HepG2 (cell line): ENCODE data around the gene FSIP1. TPM values are rescaled to one million over a fixed set of nuclear protein-coding genes. Genes with fewer than 3 reads are reported as not detected.

Source experiments
- ATAC-seq: fragments of 200-7000 bp; cut with Tn5 transposase; 3 replicates; pipeline ENCODE4 v1.9.1; 2020; ENCODE audit warnings: mild to moderate bottlenecking, moderate library complexity
- BruUV-seq: library from RNA; stranded (reverse); fragments of 400-500 nt; replicated peaks from 2 replicates; lab custom pipeline; 2021; lab: Mats Ljungman, UMichigan
- CTCF ChIA-PET: fragments of 300-600 bp; formaldehyde crosslinking; extraction: SDS; loops from one replicate; lab custom pipeline; 2021; ENCODE audit warnings: low total read pairs, inconsistent platforms, low intra/inter-chr PET ratio; lab: Yijun Ruan, JAX
- POLR2A ChIA-PET: fragments of 350-600 bp; sonication (Branson Sonifier 250); formaldehyde crosslinking; loops from one replicate; lab custom pipeline; 2020; ENCODE audit warnings: antibody characterized with exemption, inconsistent platforms; lab: Yijun Ruan, JAX
- DNase-seq: peaks from one replicate; pipeline ENCODE4 v3.0.0-alpha.2; 2015; ENCODE audit warnings: low spot score
- FAIRE-seq: peaks from 3 replicates; lab custom pipeline; 2011; peaks lifted over from hg19 to GRCh38; lab: Jason Lieb, UNC
- H2AFZ ChIP-seq: one replicate; pipeline ENCODE4 v1.6.1; 2011; ENCODE audit warnings: low read length, inconsistent platforms
- H3K27ac ChIP-seq: fragments of 300-600 bp; 3 replicates; pipeline ENCODE4 v1.8.0; 2011; ENCODE audit warnings: mixed run types, mild to moderate bottlenecking, mixed read lengths, low read length, inconsistent platforms; ENCODE audit not compliant: insufficient read depth; ENCODE audit errors: extremely low read length
- H3K27me3 ChIP-seq, 2 experiments: fragments of 200-600 bp in 1 of 2; 2 replicates in 1 of 2; 3 replicates in 1 of 2; pipeline versions ENCODE4 v1.6.0 to v1.8.0; 2011; ENCODE audit warnings: low read length in 2 of 2, mild to moderate bottlenecking in 2 of 2, moderate library complexity in 2 of 2, inconsistent platforms in 1 of 2; ENCODE audit not compliant: insufficient read depth in 2 of 2, control insufficient read depth in 1 of 2
- H3K36me3 ChIP-seq, 2 experiments: fragments of 200-600 bp in 1 of 2; replicated peaks in 1 of 2; 2 replicates in 1 of 2; 3 replicates in 1 of 2; pipeline versions ENCODE4 v1.5.1 to v1.8.0; 2011; ENCODE audit warnings: low read length in 2 of 2, inconsistent platforms in 1 of 2; ENCODE audit not compliant: insufficient read depth in 2 of 2, control insufficient read depth in 1 of 2
- H3K4me1 ChIP-seq: 2 replicates; pipeline ENCODE4 v1.5.1; 2012; ENCODE audit warnings: low read length, inconsistent platforms; ENCODE audit not compliant: insufficient read depth
- H3K4me2 ChIP-seq: 2 replicates; pipeline ENCODE4 v1.6.0; 2011; ENCODE audit warnings: low read depth, low read length, inconsistent platforms
- H3K4me3 ChIP-seq, 3 experiments: fragments of 200-600 bp in 1 of 3; sonication (generic), shearing (Covaris generic) in 1 of 3; replicated peaks in 1 of 3; 2 replicates each; pipeline ENCODE4 v1.5.1; 2011 to 2016; ENCODE audit warnings: low read length in 3 of 3, inconsistent platforms in 2 of 3, low read depth in 2 of 3, mild to moderate bottlenecking in 2 of 3, control low read depth in 1 of 3, mixed read lengths in 1 of 3; ENCODE audit not compliant: insufficient read depth in 1 of 3
- H3K79me2 ChIP-seq: one replicate; pipeline ENCODE4 v1.6.1; 2011; ENCODE audit warnings: low read length, inconsistent platforms; ENCODE audit not compliant: insufficient read depth
- H3K9ac ChIP-seq: 2 replicates; pipeline ENCODE4 v1.6.0; 2011; ENCODE audit warnings: mild to moderate bottlenecking, low read depth, low read length, inconsistent platforms; ENCODE audit not compliant: insufficient read depth
- H3K9me3 ChIP-seq: 2 replicates; pipeline ENCODE4 v1.5.1; 2012; ENCODE audit warnings: mild to moderate bottlenecking, low read length
- H4K20me1 ChIP-seq: 2 replicates; pipeline ENCODE4 v1.6.0; 2011; ENCODE audit warnings: inconsistent platforms, mild to moderate bottlenecking, low read length, moderate library complexity; ENCODE audit not compliant: insufficient read depth
- FOXJ3 ChIP-seq: sonication (generic); formaldehyde crosslinking; IDR thresholded peaks from 2 replicates; pipeline ENCODE4 v1.4.0; 2020; ENCODE audit warnings: missing genetic modification reagents, mild to moderate bottlenecking, borderline replicate concordance
- HDAC6 ChIP-seq: fragments of 200-600 bp; sonication (generic); IDR thresholded peaks from 2 replicates; pipeline ENCODE4 v1.7.0; 2017; ENCODE audit warnings: mild to moderate bottlenecking, antibody characterized with exemption, low read length, low read depth
- ISX ChIP-seq: sonication (generic); formaldehyde crosslinking; conservative IDR thresholded peaks from 2 replicates; pipeline ENCODE4 v1.5.0; 2020; ENCODE audit warnings: missing genetic modification reagents
- KMT2A ChIP-seq: sonication (generic); formaldehyde crosslinking; IDR thresholded peaks from 2 replicates; pipeline ENCODE4 v1.4.0; 2020; ENCODE audit warnings: missing genetic modification reagents
- MEIS1 ChIP-seq: sonication (generic); formaldehyde crosslinking; IDR thresholded peaks from 2 replicates; pipeline ENCODE4 v1.9.0; 2021; ENCODE audit warnings: mild to moderate bottlenecking, missing genetic modification reagents, moderate library complexity, borderline replicate concordance
- NR0B2 ChIP-seq: sonication (generic); formaldehyde crosslinking; IDR thresholded peaks from 2 replicates; pipeline ENCODE4 v1.4.0; 2020; ENCODE audit warnings: mild to moderate bottlenecking, missing genetic modification reagents
- NR2C2 ChIP-seq: sonication (generic); formaldehyde crosslinking; IDR thresholded peaks from 2 replicates; pipeline ENCODE4 v1.4.0; 2020; ENCODE audit warnings: missing genetic modification reagents, mild to moderate bottlenecking, moderate library complexity, borderline replicate concordance
- PCBP2 ChIP-seq: fragments of 200-400 bp; formaldehyde crosslinking; optimal IDR thresholded peaks from 2 replicates; pipeline ENCODE3; 2018; ENCODE audit warnings: low read length, low read depth; ENCODE audit not compliant: poor library complexity, severe bottlenecking
- ZNF337 ChIP-seq: sonication (generic); formaldehyde crosslinking; IDR thresholded peaks from 2 replicates; pipeline ENCODE4 v1.5.1; 2020; ENCODE audit warnings: missing genetic modification reagents, low read depth, mild to moderate bottlenecking, borderline replicate concordance
- ZNF430 ChIP-seq: sonication (generic); formaldehyde crosslinking; IDR thresholded peaks from 2 replicates; pipeline ENCODE4 v1.9.0; 2021; ENCODE audit warnings: mild to moderate bottlenecking, missing genetic modification reagents
- ZNF503 ChIP-seq: sonication (generic); formaldehyde crosslinking; IDR thresholded peaks from 2 replicates; pipeline ENCODE4 v1.4.0; 2020; ENCODE audit warnings: missing genetic modification reagents
- ZNF510 ChIP-seq: sonication (generic); formaldehyde crosslinking; IDR thresholded peaks from 2 replicates; pipeline ENCODE4 v1.4.0; 2020; ENCODE audit warnings: low read depth, mild to moderate bottlenecking, missing genetic modification reagents
- ZNF546 ChIP-seq: sonication (generic); formaldehyde crosslinking; conservative IDR thresholded peaks from 2 replicates; pipeline ENCODE4 v1.8.1; 2023; ENCODE audit warnings: mild to moderate bottlenecking, missing genetic modification reagents
- ZNF619 ChIP-seq: sonication (generic); formaldehyde crosslinking; IDR thresholded peaks from 2 replicates; pipeline ENCODE4 v1.4.0; 2020; ENCODE audit warnings: mild to moderate bottlenecking, missing genetic modification reagents
- ZNF782 ChIP-seq: sonication (generic); formaldehyde crosslinking; IDR thresholded peaks from 2 replicates; pipeline ENCODE4 v1.4.0; 2020; ENCODE audit warnings: missing genetic modification reagents, mild to moderate bottlenecking, borderline replicate concordance
- ZNF784 ChIP-seq: sonication (generic); formaldehyde crosslinking; IDR thresholded peaks from 2 replicates; pipeline ENCODE4 v1.5.1; 2020; ENCODE audit warnings: missing genetic modification reagents, mild to moderate bottlenecking, borderline replicate concordance
- ZNF891 ChIP-seq: sonication (generic); formaldehyde crosslinking; IDR thresholded peaks from 2 replicates; pipeline ENCODE4 v1.5.0; 2020; ENCODE audit warnings: mild to moderate bottlenecking, missing genetic modification reagents
- ZSCAN31 ChIP-seq: sonication (generic); formaldehyde crosslinking; IDR thresholded peaks from 2 replicates; pipeline ENCODE4 v1.5.0; 2020; ENCODE audit warnings: low read depth, mild to moderate bottlenecking, missing genetic modification reagents
- ZZZ3 ChIP-seq: sonication (generic); formaldehyde crosslinking; IDR thresholded peaks from 2 replicates; pipeline ENCODE4 v1.4.0; 2020; ENCODE audit warnings: missing genetic modification reagents, mild to moderate bottlenecking, borderline replicate concordance
- WGBS: methylation state at CpG from one replicate; pipeline ENCODE4 v1.1.6; 2017; ENCODE audit warnings: low lambda C conversion rate; 5-methylcytosine and 5-hydroxymethylcytosine counted together
- in situ Hi-C: cut with HindIII; loops from 2 replicates; pipeline ENCODE4 v1.10.0; 2017; ENCODE audit warnings: low pct_unique_long_range_greater_than_20kb; ENCODE audit not compliant: extremely low pct_ligation_motif_present
- intact Hi-C: fragments of 100-400 bp; cut with micrococcal nuclease; formaldehyde crosslinking; loops from one replicate; pipeline ENCODE4 v1.10.0; 2022; ENCODE audit not compliant: unreplicated experiment
- polyA plus RNA-seq, 8 experiments: library from polyadenylated mRNA; depleted of rRNA in 3 of 8; stranded (reverse) in 7 of 8; unstranded in 1 of 8; fragments of >200 nt; fragmentation: Illumina TruSeq in 4 of 8; extraction: Trizol in 4 of 8; gene quantifications; 2 replicates each; pipeline versions ENCODE4 v1.2.1 to v1.2.3, GENCODE V29; 2011 to 2016; ENCODE audit warnings: low read depth in 4 of 8, missing spikeins in 1 of 8, mixed read lengths in 1 of 8; ENCODE audit not compliant: insufficient read depth in 1 of 8
- total RNA-seq, 5 experiments: library from RNA; depleted of rRNA; stranded (reverse); fragments of >200 nt; fragmentation: Illumina TruSeq; extraction: Trizol; gene quantifications; 2 replicates each; pipeline ENCODE4 v1.2.3, GENCODE V29; 2016; ENCODE audit warnings: low read depth in 1 of 5
- TF ChIP-seq, protein P1 (sequence below): fragments of 450-650 bp; IDR thresholded peaks from 2 replicates; pipeline ENCODE4 v1.6.1; 2017

The FSIP1 gene
- total and polyA plus RNA-seq, 2 of the 13 experiments (the other 11 are each of a cell fraction or from before 2014, with no cell fraction given): 0.18 TPM; not detected in 1

DNA sequence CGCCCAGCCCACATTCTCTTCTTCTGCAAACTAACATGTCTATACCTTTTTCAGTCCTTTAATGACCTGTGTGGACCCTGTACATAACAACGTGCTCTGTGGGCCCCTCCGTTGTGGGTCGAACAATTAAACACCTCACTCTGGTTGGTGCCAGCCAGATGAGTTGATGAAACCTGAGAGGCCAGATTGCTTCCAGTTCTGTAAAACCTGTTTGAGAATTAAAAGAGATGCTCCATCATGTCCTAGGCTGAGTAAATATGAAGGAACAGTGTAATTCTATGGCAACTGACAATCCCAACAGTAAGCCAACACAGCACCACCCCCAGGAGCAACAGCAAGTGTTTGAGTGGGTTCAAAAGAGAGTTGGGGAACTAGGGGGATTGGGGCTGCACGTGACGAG lies 207.5 kb downstream of the FSIP1 start:
- Histone ChIP-seq H2AFZ (no peak overlapping the region), H3K27me3 (peaks cover 0 to 4% of the 10 kb centered on the region in 2 experiments; a peak in 1 of 5 replicates), H3K36me3 (no peaks in the 10 kb centered on the region), H3K4me3 (no peak overlapping the region), H3K9ac (no peak overlapping the region), H3K4me1 (peaks cover 27% of the 10 kb centered on the region), H3K4me2 (no peak overlapping the region), H3K9me3 (no peaks in the 10 kb centered on the region), H4K20me1 (no peaks in the 10 kb centered on the region), H3K27ac (no peak overlapping the region), H3K79me2 (no peaks in the 10 kb centered on the region)
- in situ Hi-C loops: no loop called here
- DNase-seq (no peak), FAIRE-seq (no peak), ATAC-seq (no peak)
- intact Hi-C loops: no loop called here
- CTCF ChIA-PET: no interaction called here
- TF ChIP-seq, protein P1, sequence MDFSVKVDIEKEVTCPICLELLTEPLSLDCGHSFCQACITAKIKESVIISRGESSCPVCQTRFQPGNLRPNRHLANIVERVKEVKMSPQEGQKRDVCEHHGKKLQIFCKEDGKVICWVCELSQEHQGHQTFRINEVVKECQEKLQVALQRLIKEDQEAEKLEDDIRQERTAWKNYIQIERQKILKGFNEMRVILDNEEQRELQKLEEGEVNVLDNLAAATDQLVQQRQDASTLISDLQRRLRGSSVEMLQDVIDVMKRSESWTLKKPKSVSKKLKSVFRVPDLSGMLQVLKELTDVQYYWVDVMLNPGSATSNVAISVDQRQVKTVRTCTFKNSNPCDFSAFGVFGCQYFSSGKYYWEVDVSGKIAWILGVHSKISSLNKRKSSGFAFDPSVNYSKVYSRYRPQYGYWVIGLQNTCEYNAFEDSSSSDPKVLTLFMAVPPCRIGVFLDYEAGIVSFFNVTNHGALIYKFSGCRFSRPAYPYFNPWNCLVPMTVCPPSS: no peak
- TF ChIP-seq ZZZ3 (CRISPR knock-in tag): no peak
- TF ChIP-seq ZNF782 (CRISPR knock-in tag): no peak
- TF ChIP-seq ZNF619 (CRISPR knock-in tag): no peak
- no peak for TF ChIP-seq ZNF891 (CRISPR knock-in tag)
- TF ChIP-seq ZNF430 (CRISPR knock-in tag): no peak
- no peak for TF ChIP-seq ZNF784 (CRISPR knock-in tag)
- TF ChIP-seq ZNF503 (CRISPR knock-in tag): no peak
- TF ChIP-seq ZSCAN31 (CRISPR knock-in tag): no peak
- no peak for TF ChIP-seq HDAC6
- TF ChIP-seq ZNF510 (CRISPR knock-in tag): no peak
- no peak for TF ChIP-seq NR0B2 (CRISPR knock-in tag)
- no peak for TF ChIP-seq MEIS1
- no peak for TF ChIP-seq ZNF337 (CRISPR knock-in tag)
- TF ChIP-seq ZNF546: no peak
- no peak for TF ChIP-seq FOXJ3 (CRISPR knock-in tag)
- no peak for TF ChIP-seq PCBP2
- no peak for TF ChIP-seq NR2C2 (CRISPR knock-in tag)
- no peak for TF ChIP-seq KMT2A (CRISPR knock-in tag)
- no peak for TF ChIP-seq ISX (CRISPR knock-in tag)
- POLR2A ChIA-PET: no interaction called here
- 79% methylated on average over 6 of the region's 6 CpGs for WGBS
- BruUV-seq: no TSS peak
